Calu3 (cell line): ENCODE measurements around the gene PUS1. TPM values are rescaled to one million over a fixed set of nuclear protein-coding genes. Genes with fewer than 3 reads are reported as not detected.

Experiments
- BruUV-seq: library from RNA; stranded (reverse); fragments of 400-500 nt; replicated peaks from 2 replicates; lab custom pipeline; 2021; lab: Mats Ljungman, UMichigan
- CTCF ChIA-PET: fragments of 300-600 bp; sonication (Branson Sonifier 250); formaldehyde crosslinking; loops from one replicate; lab custom pipeline; 2022; ENCODE audit warnings: antibody characterized with exemption; lab: Charles Lee
- DNase-seq: peaks from one replicate; pipeline ENCODE4 v3.0.0; 2022
- H3K27ac Mint-ChIP-seq: one replicate; pipeline ENCODE4 v1.8.0; 2022; ENCODE audit warnings: mixed read lengths; ENCODE audit not compliant: unreplicated experiment
- H3K27me3 Mint-ChIP-seq: one replicate; pipeline ENCODE4 v1.8.0; 2022; ENCODE audit warnings: mixed read lengths; ENCODE audit not compliant: unreplicated experiment
- H3K36me3 Mint-ChIP-seq: one replicate; pipeline ENCODE4 v1.8.0; 2022; ENCODE audit warnings: mild to moderate bottlenecking, moderate library complexity, mixed read lengths; ENCODE audit not compliant: insufficient read depth, unreplicated experiment
- H3K4me1 Mint-ChIP-seq: one replicate; pipeline ENCODE4 v1.8.0; 2022; ENCODE audit warnings: mild to moderate bottlenecking, low read depth, mixed read lengths; ENCODE audit not compliant: unreplicated experiment
- H3K4me3 Mint-ChIP-seq: one replicate; pipeline ENCODE4 v1.8.0; 2022; ENCODE audit warnings: mild to moderate bottlenecking, low read depth, moderate library complexity, mixed read lengths; ENCODE audit not compliant: unreplicated experiment
- H3K9me3 Mint-ChIP-seq: one replicate; pipeline ENCODE4 v1.8.0; 2022; ENCODE audit warnings: low read depth, mixed read lengths; ENCODE audit not compliant: unreplicated experiment
- CTCF ChIP-seq: fragments of 200-600 bp; IDR thresholded peaks from one replicate; pipeline ENCODE4 v1.8.0; 2022; ENCODE audit warnings: antibody characterized with exemption; ENCODE audit not compliant: unreplicated experiment
- intact Hi-C: fragments of 100-400 bp; cut with micrococcal nuclease; formaldehyde crosslinking; loops from one replicate; pipeline ENCODE4 v1.10.0; 2022; ENCODE audit not compliant: unreplicated experiment
- total RNA-seq: library from RNA; stranded (reverse); gene quantifications from 2 replicates; pipeline ENCODE4 v1.2.3, GENCODE V29; 2022

The PUS1 gene
- total RNA-seq, 1 experiment from 2014 or later: 81.3 TPM

GRCh38 chr12:131943876-131944275, 14.8 kb downstream of the PUS1 start:
- H3K36me3 Mint-ChIP-seq: peaks cover 60% of the 10 kb centered on the region
- no peak for DNase-seq

GRCh38 chr12:131944601-131945251, 15.7 kb downstream of the PUS1 start:
- no peaks in the 10 kb centered on the region for H3K4me1 Mint-ChIP-seq
- TF ChIP-seq CTCF: no peak
- no peaks in the 10 kb centered on the region for H3K9me3 Mint-ChIP-seq
- intact Hi-C loops: no loop called here
- no TSS peak for BruUV-seq
- H3K27ac Mint-ChIP-seq: peak overlapping the region; percentile 27
- CTCF ChIA-PET: no interaction called here
- no peak overlapping the region for H3K4me3 Mint-ChIP-seq
- peaks cover 59% of the 10 kb centered on the region for H3K36me3 Mint-ChIP-seq
- no peak for DNase-seq
- no peaks in the 10 kb centered on the region for H3K27me3 Mint-ChIP-seq

More at GRCh38 chr12:131943876-131944275, 14.8 kb downstream of the PUS1 start:
- Mint-ChIP-seq H3K4me1 (no peaks in the 10 kb centered on the region), H3K27me3 (no peaks in the 10 kb centered on the region), H3K9me3 (no peaks in the 10 kb centered on the region), H3K27ac (no peak overlapping the region), H3K4me3 (no peak overlapping the region)
- intact Hi-C loops: no loop called here
- CTCF ChIA-PET: no interaction called here
- no peak for TF ChIP-seq CTCF
- BruUV-seq: no TSS peak

- DNase-seq: no peak
- no peaks in the 10 kb centered on the region for H3K4me1 Mint-ChIP-seq
- intact Hi-C loops: no loop called here
- H3K4me3 Mint-ChIP-seq: no peak overlapping the region
- CTCF ChIA-PET: interaction anchor here (0.7 to 1.0 kb wide), 2 partner anchors 17 to 1291 kb away, joined by 3 to 5 read pairs; no protein-coding TSS in a partner anchor
- no peak for TF ChIP-seq CTCF
- H3K27me3 Mint-ChIP-seq: no peaks in the 10 kb centered on the region
- BruUV-seq: no TSS peak
- no peaks in the 10 kb centered on the region for H3K9me3 Mint-ChIP-seq
- H3K36me3 Mint-ChIP-seq: peaks cover 56% of the 10 kb centered on the region
- H3K27ac Mint-ChIP-seq: no peak overlapping the region
Observed at GRCh38 chr12:131946757-131947156, 17.7 kb downstream of the PUS1 start.

- BruUV-seq: no TSS peak
- CTCF ChIA-PET: interaction anchor here (1.0 kb wide), 1 partner anchor 18 kb away, joined by 3 read pairs; no protein-coding TSS in a partner anchor
- Mint-ChIP-seq H3K9me3 (no peaks in the 10 kb centered on the region), H3K27ac (no peak overlapping the region), H3K4me1 (peaks cover 1% of the 10 kb centered on the region), H3K36me3 (peaks cover 52% of the 10 kb centered on the region), H3K4me3 (no peak overlapping the region), H3K27me3 (no peaks in the 10 kb centered on the region)
- intact Hi-C loops: loop anchor here (2.0 kb wide), 1 partner anchor 97 kb away; no protein-coding TSS in a partner anchor
- no peak for DNase-seq
- no peak for TF ChIP-seq CTCF
Observed at GRCh38 chr12:131947482-131948027, 18.5 kb downstream of the PUS1 start.
